Fibroblast of mammary gland (primary cell): Measurements from ENCODE around the gene ACOT13.

Experiments used
- DNase-seq: peaks from one replicate; pipeline ENCODE4 v3.0.0-alpha.2; 2010; ENCODE audit warnings: low read depth
- H3K4me3 ChIP-seq: 2 replicates; pipeline ENCODE4 v1.5.1; 2011; ENCODE audit warnings: low read depth, mild to moderate bottlenecking, low read length, moderate library complexity; ENCODE audit not compliant: control insufficient read depth
- TF ChIP-seq, protein P1 (sequence below): conservative IDR thresholded peaks from 2 replicates; pipeline ENCODE4 v1.5.1; 2011; ENCODE audit warnings: low read depth, low read length, inconsistent platforms; ENCODE audit not compliant: control insufficient read depth, insufficient read depth

Gene ACOT13

DNA sequence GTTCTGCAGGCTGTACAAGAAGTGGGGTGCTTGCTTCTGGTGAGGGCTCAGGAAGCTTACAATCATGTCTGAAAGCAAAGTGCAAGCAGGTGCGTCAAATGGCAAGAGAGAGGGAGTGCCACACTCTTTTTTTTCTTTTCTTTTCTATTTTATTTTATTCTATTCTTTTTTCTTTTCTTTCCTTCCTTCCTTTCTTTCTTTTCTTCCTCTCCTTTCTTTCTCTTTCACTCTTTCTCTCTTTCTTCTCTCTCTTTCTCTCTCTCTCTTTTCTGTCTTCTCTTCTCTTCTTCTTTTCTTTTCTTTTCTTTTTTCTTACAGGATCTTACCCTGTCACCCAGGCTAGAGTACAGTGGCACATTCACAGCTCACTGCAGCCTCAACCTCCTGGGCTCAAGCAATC, 19.5 kb downstream of the ACOT13 start:
- H3K4me3 ChIP-seq, result no peak overlapping the region
- DNase-seq, result no peak
- TF ChIP-seq, protein P1, sequence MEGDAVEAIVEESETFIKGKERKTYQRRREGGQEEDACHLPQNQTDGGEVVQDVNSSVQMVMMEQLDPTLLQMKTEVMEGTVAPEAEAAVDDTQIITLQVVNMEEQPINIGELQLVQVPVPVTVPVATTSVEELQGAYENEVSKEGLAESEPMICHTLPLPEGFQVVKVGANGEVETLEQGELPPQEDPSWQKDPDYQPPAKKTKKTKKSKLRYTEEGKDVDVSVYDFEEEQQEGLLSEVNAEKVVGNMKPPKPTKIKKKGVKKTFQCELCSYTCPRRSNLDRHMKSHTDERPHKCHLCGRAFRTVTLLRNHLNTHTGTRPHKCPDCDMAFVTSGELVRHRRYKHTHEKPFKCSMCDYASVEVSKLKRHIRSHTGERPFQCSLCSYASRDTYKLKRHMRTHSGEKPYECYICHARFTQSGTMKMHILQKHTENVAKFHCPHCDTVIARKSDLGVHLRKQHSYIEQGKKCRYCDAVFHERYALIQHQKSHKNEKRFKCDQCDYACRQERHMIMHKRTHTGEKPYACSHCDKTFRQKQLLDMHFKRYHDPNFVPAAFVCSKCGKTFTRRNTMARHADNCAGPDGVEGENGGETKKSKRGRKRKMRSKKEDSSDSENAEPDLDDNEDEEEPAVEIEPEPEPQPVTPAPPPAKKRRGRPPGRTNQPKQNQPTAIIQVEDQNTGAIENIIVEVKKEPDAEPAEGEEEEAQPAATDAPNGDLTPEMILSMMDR, result no peak

DNA sequence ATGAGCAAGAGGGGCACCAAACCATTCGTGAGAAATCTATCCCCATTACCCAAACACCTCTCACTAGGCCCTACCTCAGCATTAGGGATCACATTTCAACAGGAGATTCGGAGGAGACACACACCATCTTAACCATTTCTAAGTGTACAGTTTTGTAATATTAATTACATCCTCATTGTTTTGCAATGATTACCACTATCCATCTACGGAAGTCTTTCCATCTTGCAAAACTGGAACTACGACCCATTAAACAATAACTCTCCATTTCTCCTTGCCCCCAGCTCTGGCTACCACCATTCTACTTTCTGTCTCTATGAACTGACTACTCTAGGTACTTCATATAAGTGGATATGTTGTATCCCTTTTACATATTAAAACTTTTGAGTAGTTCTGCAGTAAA, 20.1 kb downstream of the ACOT13 start:
- TF ChIP-seq, protein P1, result no peak
- DNase-seq, result no peak
- H3K4me3 ChIP-seq, result no peak overlapping the region

DNA sequence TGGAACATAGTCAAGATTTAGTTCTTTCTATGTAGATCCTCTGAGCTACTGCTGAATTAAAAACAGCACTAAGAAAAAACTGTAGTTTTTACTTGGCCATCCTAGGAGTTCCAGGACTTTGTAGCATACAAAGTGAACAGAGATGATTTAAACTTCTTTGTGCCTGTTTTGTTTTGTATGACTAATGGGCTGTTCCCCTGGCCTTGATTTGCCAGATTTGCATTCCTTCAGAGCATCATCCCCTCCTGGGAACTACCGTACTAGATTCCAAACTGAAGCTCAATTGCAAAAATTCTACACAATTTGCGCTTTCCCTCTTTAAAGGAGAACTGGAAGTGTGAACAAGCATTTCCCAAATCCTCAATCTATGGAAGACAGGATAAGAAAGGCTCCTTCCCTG, 23.1 kb downstream of the ACOT13 start:
- H3K4me3 ChIP-seq, result no peak overlapping the region
- TF ChIP-seq, protein P1, result no peak
- peak; percentile 68 for DNase-seq

DNA sequence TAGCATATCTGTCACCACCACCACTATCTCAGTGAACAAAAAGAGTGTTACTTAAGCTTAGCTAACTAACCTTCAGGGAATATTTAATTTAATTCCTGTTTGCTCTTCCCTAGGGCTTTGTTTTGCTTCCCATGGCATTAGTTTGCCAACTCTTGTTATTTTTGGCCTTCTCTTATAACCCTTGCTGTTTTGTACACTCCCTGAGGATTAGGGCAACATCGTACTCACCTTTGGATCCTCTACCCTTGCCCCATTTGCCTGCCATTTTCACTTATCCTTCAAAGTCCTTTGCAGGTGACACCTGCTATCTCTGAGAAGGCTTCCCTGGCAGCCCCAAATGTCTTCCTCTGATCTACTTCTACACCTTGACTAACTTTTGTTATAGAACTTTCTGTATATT, 23.7 kb downstream of the ACOT13 start:
- DNase-seq, result no peak
- no peak overlapping the region for H3K4me3 ChIP-seq
- TF ChIP-seq, protein P1, result no peak

DNA sequence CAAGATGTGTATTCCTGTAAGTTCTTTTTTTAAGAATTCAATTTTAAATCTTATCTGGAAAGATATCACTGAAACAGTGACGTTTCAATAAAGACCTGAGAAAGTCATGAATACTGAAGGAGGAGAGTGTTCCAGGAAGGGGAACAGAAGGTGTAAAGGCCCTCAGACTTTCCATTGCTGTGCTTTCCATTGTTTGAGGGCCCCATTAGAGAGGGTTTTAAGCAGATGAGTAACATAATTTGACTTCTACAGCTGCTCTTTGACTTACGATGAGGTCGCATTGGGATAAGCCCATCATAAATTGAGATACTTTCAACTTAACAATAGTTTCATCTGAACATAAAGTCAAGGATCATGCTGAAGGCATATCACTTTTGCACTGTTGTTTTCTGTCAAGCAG, 24.7 kb downstream of the ACOT13 start:
- DNase-seq, result no peak
- TF ChIP-seq, protein P1, result no peak
- no peak overlapping the region for H3K4me3 ChIP-seq

DNA sequence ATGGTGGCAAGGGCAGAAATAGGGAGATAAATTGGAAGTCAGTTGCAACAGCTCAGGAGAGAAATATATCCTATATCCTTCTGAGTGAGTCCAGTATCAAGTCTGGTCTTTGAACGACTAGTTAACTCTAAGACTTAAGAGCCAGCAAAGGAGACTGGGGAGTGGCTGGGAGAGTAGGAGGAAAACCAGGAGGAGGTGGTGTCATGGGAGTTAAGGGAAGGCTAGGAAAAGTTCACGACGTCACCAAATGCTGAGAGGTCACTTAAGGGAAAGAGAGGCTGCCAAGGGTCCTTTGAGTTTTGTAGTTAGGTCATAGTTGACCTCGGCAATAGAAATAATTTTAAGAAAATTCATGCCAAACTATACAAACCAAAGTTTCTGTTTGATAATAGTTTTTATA, 25.1 kb downstream of the ACOT13 start:
- DNase-seq, result peak; percentile 57
- TF ChIP-seq, protein P1, result no peak
- H3K4me3 ChIP-seq, result no peak overlapping the region

DNA sequence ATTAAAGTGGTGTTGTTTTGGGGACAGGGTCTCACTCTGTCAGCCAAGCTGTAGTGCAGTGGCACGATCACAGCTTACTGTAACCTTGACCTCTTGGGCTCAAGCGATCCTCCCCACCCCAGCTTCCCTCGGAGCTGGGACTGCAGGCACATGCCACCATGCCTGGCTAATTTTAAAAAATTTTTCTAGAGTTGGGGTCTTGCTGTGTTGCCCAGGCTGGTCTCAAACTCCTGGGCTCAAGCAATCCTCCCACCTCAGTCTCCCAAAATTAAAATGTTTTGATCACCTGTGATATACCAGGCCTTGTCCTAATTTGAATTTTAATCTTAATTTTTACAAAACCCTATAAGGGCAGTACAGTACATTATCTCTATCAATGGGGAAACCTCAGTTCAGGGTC, 25.5 kb downstream of the ACOT13 start:
- TF ChIP-seq, protein P1, result no peak
- H3K4me3 ChIP-seq, result no peak overlapping the region
- DNase-seq, result no peak
